CD1c-positive myeloid dendritic cell (primary cell): ENCODE measurements around the gene SH2D1B.

Source experiments
- DNase-seq: peaks from one replicate; pipeline ENCODE4 v3.0.0-alpha.2; 2016; ENCODE audit errors: extremely low spot score

The SH2D1B gene

DNA sequence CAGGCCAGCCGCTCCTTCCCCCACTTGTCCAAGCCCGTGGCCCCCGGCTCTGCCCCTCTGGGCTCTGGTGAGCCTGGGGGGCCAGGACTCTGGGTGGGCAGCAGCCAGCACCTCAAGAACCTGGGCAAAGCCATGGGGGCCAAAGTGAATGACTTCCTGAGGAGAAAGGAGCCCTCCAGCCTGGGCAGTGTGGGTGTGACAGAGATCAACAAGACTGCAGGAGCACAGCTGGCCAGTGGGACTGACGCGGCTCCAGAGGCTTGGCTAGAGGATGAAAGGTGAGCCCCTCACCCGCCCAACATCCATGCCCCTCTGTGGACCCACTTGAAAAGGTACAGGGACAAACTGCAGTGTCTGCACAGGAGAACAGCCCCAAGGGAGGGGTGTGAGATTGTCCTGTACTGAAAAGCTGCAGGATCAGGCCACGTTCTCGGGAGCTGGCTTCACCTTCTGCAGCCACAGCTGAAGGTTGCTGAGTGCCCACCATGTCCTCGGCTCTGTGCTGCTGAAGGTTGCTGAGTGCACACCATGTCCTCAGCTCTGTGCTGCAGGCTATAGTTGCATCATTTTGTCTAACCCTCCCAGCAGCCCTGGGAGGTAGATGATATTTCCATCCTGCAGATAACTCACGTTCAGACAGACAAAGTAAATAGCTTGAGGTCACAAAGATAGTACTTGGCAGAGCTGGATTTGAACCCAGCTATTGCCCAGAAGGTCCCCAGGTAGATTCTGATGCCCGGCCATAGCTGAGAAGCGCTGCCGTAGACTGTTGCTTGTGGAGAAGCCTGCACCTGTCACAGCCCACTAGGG, 29.8 kb downstream of the SH2D1B start:
- no peak for DNase-seq

DNA sequence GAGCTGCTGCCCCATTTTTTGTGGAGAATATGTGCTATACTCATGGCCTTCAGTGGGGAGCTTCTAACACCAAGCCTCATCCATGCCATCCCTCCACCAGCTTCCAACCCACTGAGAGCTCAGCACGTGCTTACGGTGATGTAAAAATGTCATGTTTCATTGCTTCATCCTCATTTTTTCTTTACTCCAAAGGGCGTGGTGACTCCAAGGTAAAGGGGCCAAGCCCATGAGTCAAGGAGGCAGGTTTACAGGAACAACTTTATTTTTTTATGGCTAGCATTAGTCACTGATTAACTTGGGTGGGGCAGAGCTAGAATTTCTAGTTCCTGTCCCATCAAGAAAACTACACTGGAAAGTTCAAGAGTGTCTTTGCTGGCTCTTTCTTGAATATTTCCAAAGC, 30.6 kb downstream of the SH2D1B start, which contains the start of gene C1orf226:
Gene C1orf226 (plus strand): TSS at position 346 of the 400 bp plus-strand sequence. CDS start 174 bp downstream, outside the sequence.
- DNase-seq, result no peak

DNA sequence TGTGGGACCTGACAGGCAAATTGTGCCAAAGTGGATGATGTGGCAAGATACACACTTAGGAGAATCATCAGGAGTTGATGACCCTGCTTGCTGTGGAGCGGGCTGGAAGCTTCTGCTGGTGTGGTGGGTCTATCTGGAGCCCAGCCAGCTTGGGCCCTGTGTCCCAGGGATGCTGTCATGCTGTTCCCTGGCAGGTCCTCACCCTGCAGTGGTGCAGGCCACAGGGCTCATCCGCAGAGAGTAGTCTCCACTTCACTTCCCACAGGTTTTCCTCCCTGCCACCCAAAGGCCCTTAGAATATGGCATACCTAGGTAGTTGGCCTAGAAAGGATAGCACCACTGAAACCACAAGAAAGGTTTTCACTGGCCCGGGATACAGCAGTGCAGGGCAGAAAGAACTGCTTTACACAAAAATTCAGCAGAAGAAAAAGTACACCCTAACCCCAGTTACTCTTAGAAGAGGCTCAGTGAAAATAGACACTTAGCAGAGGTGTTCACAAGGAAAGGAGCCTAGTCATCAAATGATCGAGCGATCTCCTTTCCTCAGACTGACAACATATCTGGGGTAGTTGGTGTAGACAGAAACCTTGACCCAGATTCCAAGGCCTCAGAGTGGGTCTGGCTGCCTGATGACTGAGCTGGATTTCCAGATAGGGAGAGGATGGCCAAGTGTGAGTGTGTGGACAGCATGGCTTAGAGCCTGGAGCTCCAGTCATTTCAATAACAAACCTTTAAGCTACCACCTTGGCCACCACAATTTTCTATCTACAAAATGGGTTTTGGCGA, 31.7 kb downstream of the SH2D1B start:
- no peak for DNase-seq

DNA sequence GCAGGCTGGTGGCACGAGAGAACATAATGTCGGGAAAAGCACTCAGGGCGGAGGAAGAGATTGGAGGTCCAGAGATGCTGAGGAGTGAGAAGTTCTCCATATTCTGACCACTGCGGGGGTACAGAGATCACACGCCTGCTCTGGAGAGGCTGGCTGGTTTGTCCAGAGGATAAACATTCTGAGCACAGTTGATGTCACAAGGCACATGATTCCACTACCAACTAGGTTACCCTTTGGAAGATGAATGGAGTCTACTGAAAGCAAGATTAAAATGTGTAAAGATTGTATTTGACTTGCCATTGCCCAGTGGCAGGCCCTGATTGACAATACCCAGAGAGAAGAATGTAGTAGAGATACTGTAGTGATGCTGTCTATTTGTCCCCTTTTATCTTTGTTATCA, 35.2 kb downstream of the SH2D1B start, which contains the start of gene SPATA46:
Gene SPATA46 (minus strand): TSS at position 164 of the 400 bp plus-strand sequence. CDS start 64 bp downstream, at position 100.
- no peak for DNase-seq

DNA sequence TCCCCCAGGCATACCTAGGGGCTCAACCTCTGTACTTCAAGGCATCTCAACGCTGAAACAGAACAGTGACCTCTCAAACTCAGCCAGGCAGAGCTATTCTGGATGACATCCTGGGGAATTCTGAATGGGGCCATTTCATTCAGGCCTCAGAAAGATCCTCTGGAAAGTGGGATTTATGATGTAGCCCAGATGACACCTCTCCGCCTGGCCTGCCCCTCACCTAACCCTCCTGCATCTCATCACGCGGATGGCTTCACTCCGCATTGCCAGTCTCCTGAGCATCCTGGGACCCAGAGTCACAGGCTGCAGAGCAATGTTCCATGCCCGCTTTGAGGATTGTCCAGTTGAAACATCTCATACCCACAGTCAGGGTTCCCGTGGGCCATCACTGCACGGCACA, 36.5 kb downstream of the SH2D1B start:
- no peak for DNase-seq

DNA sequence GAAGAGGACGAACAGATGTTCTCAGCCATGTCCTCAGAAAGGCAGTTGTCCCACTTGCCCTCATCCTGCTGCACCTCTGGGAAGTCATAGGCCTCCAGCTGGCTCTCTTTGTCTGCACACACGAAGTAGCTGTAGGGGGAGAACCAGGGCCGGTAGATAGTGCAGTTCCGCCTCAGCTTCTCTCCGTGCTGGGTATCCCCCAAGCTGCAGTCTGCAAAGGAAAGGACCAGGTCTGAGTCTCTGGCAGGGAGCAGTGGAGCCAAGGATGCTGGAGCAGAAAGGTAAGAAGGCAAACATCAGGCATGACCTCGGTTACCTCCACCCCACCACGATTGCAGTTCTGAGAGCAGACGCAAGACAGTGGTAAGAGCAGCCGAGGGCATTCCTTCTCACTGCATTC, 37.5 kb downstream of the SH2D1B start:
- DNase-seq, result no peak

- no peak for DNase-seq
Measured at GRCh38 chr1:162373541-162374260, 38.2 kb downstream of the SH2D1B start.

DNA sequence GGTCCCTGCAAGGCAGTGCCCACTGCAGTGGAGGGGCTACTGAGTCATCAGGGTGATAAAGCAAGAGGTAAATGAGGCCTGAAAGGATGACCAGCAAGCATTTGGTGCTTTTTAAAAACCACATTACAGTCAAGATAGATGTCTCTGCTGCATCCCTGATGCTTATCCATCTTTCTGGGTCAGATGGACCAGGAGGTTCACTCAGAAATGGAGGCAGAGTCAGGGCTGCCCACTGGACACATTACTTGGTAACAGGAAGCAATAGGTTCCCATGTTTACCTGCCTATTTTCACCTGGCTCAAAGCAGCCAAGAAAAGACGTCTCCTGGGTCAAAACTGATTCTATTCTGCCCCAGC, 38.9 kb downstream of the SH2D1B start:
- no peak for DNase-seq

- DNase-seq, result no peak
Measured at GRCh38 chr1:162372159-162373071, 39.5 kb downstream of the SH2D1B start.

DNA sequence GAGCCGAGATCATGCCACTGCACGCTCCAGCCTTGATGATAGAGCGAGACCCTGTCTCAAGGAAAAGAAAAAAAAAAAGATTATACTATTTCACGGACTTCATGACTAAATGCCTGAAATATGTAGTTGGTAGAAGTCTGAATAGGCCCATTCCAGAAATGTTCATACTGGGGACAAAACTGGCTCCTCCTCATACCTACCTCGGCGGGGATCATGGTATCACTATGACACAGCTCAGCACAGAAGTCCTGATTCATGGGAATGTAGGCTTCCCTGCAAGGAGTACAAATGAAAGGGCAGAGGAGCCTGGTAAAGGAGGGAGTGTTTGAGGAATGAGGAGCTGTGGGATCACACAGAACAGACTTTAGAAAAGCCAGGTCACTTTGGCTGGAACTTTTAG, 40.3 kb downstream of the SH2D1B start:
- DNase-seq, result no peak

DNA sequence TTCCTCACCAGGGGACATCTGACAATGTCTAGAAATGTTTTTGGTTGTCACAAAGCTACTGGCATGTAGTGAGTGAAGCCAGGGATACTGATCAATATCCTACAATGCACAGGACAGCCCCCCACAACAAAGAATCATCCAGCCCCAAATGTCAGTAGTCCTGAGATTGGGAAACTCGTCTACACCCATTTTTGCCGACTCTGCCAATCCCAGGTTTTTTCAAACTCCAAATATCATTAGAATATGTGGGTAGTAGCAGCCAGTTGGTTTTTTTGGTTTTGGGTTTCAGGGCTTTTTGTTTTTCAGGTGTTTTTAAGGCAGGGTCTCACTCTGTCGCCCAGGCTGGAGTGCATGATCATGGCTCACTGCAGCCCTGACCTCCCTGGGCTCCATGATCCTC, 41.2 kb downstream of the SH2D1B start:
- DNase-seq, result no peak

GRCh38 chr1:162370161-162370560, 41.8 kb downstream of the SH2D1B start:
- no peak for DNase-seq

GRCh38 chr1:162369571-162369970, 42.4 kb downstream of the SH2D1B start:
- no peak for DNase-seq

- DNase-seq, result no peak
Measured at GRCh38 chr1:162368451-162368850, 43.5 kb downstream of the SH2D1B start.

DNA sequence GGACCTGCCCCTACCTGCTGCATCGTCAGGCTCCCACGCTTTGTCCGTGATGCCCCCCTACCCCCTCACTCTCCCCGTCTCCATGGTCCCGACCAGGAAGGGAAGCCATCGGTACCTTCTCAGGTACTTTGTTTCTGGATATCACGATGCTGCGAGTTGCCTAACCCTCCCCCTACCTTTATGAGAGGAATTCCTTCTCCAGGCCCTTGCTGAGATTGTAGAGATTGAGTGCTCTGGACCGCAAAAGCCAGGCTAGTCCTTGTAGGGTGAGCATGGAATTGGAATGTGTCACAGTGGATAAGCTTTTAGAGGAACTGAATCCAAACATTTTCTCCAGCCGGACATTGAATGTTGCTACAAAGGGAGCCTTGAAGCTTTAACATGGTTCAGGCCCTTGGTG, 44.2 kb downstream of the SH2D1B start:
- no peak for DNase-seq

DNA sequence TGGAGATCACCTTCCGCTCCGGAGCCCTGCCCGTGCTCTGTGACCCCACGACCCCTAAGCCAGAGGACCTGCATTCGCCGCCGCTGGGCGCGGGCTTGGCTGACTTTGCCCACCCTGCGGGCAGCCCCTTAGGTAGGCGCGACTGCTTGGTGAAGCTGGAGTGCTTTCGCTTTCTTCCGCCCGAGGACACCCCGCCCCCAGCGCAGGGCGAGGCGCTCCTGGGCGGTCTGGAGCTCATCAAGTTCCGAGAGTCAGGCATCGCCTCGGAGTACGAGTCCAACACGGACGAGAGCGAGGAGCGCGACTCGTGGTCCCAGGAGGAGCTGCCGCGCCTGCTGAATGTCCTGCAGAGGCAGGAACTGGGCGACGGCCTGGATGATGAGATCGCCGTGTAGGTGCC, 44.9 kb downstream of the SH2D1B start:
- DNase-seq, result no peak

GRCh38 chr1:162366671-162367070, 45.3 kb downstream of the SH2D1B start:
- no peak for DNase-seq

DNA sequence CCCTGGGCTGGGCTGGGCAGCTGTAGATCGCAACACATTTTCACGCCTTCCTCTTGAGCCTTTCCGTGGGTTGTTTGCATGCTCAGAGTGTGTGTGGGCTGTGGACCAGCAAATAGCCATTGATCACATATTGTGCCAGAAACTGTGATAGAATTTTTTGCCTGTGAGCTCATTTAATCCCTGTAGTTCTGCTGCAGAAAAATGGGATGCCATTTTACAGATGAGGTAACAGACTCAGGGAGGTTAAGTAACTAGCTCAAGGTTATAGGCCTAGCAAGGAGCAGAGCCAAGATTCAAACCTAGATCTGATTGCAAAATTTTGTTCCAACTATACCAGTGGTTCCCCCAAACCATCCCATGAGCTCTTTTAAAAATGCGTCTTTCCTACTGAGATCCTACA, 45.8 kb downstream of the SH2D1B start:
- no peak for DNase-seq

GRCh38 chr1:162365284-162366020, 46.5 kb downstream of the SH2D1B start:
- DNase-seq, result no peak

- no peak for DNase-seq
Measured at GRCh38 chr1:162364498-162364897, 47.4 kb downstream of the SH2D1B start.

GRCh38 chr1:162363823-162364222, 48.1 kb downstream of the SH2D1B start:
- no peak for DNase-seq
